Neural cell (in vitro differentiated cells): ENCODE measurements around the gene SHOX.

Experiments
- CTCF ChIP-seq: fragments of 450-650 bp; IDR thresholded peaks from 2 replicates; pipeline ENCODE4 v1.5.1; 2014; ENCODE audit warnings: antibody characterized with exemption, mild to moderate bottlenecking, moderate library complexity; ENCODE audit not compliant: poor library complexity, severe bottlenecking
- EP300 ChIP-seq: fragments of 450-650 bp; conservative IDR thresholded peaks from 2 replicates; pipeline ENCODE4 v1.6.1; 2014; ENCODE audit warnings: antibody characterized with exemption, mild to moderate bottlenecking, moderate library complexity; ENCODE audit not compliant: poor library complexity, severe bottlenecking
- EZH2 ChIP-seq: fragments of 200-600, 300-800 bp; shearing (Covaris generic), sonication (generic); IDR thresholded peaks from 2 replicates; pipeline ENCODE4 v1.6.1; 2014; ENCODE audit warnings: antibody characterized with exemption, low read length, borderline replicate concordance, mild to moderate bottlenecking; ENCODE audit not compliant: insufficient read depth, poor library complexity, severe bottlenecking
- MXI1 ChIP-seq: fragments of 450-650 bp; conservative IDR thresholded peaks from 2 replicates; pipeline ENCODE4 v1.6.1; 2014; ENCODE audit warnings: antibody characterized with exemption, mild to moderate bottlenecking; ENCODE audit not compliant: poor library complexity, severe bottlenecking
- POLR2AphosphoS5 ChIP-seq: IDR thresholded peaks from 2 replicates; pipeline ENCODE4 v1.6.1; 2012
- SMC3 ChIP-seq: fragments of 450-650 bp; conservative IDR thresholded peaks from 2 replicates; pipeline ENCODE4 v1.6.1; 2014; ENCODE audit warnings: antibody characterized with exemption, mild to moderate bottlenecking, moderate library complexity; ENCODE audit not compliant: poor library complexity

- TF ChIP-seq CTCF (no peak), SMC3 (no peak), POLR2AphosphoS5 (no peak), EZH2 (no peak), EP300 (no peak), MXI1 (no peak)
Measured at GRCh38 chrX:586351-586750, 44.2 kb upstream of the SHOX start.
